Measurements from ENCODE around the gene ART3. TPM values are rescaled to one million over a fixed set of nuclear protein-coding genes. Genes with fewer than 3 reads are reported as not detected.
"Not testable (repeated sequence)": the region's sequence is repeated elsewhere in the genome, so short reads cannot be mapped to it uniquely, and the experiment has no call there.

ART3 gene
- total and polyA plus RNA-seq, 7 donors = 3.0 to 6.4 (median 5.1) TPM; not detected in 2

GRCh38 chr4:76035799-76036380 is 38.6 kb upstream of the ART3 start, which contains the start of gene CXCL11:
CXCL11 (minus strand) TSS chr4:76036070; CDS start chr4:76035987, 83 bp downstream.
- no peak for DNase-seq
- 44 to 68% methylated on average over 2 of the region's 2 CpGs for WGBS, 2 donors
- Histone ChIP-seq H3K9me3 (no peaks in the 10 kb centered on the region), H3K36me3 (no peaks in the 10 kb centered on the region), H3K27ac (no peak within 1 kb of the TSS), H3K27me3 (no peaks in the 10 kb centered on the region), H3K4me1 (no peaks in the 10 kb centered on the region), H3K4me3 (no peak within 1 kb of the TSS)
- no peak for TF ChIP-seq POLR2A (IDR thresholded peaks at IDR 0.05)
- no peak for TF ChIP-seq CTCF (IDR thresholded peaks at IDR 0.05)
- no peak for TF ChIP-seq POLR2AphosphoS5 (IDR thresholded peaks at IDR 0.05)
- no peak for TF ChIP-seq EP300 (IDR thresholded peaks at IDR 0.05)
- intact Hi-C loops (cut with DNase I) = no loop called here

- intact Hi-C loops (cut with DNase I) = no loop called here
- Histone ChIP-seq H3K4me1 (no peaks in the 10 kb centered on the region), H3K4me3 (no peak overlapping the region), H3K36me3 (no peaks in the 10 kb centered on the region), H3K27me3 (no peaks in the 10 kb centered on the region), H3K27ac (no peak overlapping the region), H3K9me3 (no peaks in the 10 kb centered on the region)
- TF ChIP-seq CTCF (IDR thresholded peaks at IDR 0.05) (no peak), POLR2AphosphoS5 (IDR thresholded peaks at IDR 0.05) (no peak), POLR2A (IDR thresholded peaks at IDR 0.05) (no peak), EP300 (IDR thresholded peaks at IDR 0.05) (no peak)
- 94 to 97% methylated on average over 3 of the region's 3 CpGs for WGBS, 2 donors
- DNase-seq = no peak
Measured at GRCh38 chr4:76036855-76037254, 37.7 kb upstream of the ART3 start.

GRCh38 chr4:76042241-76042998 is 32.1 kb upstream of the ART3 start:
- 83% methylated on average over 16 to 17 of the region's 18 CpGs for whole genome bisulfite sequencing, 2 donors

GRCh38 chr4:76043306-76043705 is 31.2 kb upstream of the ART3 start:
- H3K4me1 ChIP-seq; H3K9me3 ChIP-seq; H3K27me3 ChIP-seq; DNase-seq; intact Hi-C loops (cut with DNase I); H3K36me3 ChIP-seq; H3K27ac ChIP-seq; H3K4me3 ChIP-seq: not testable (repeated sequence)
- WGBS, 2 donors = 96 to 97% methylated on average over 16 to 18 of the region's 18 CpGs

More at GRCh38 chr4:76042241-76042998, 32.1 kb upstream of the ART3 start:
- H3K36me3 ChIP-seq; intact Hi-C loops (cut with DNase I); H3K27ac ChIP-seq; H3K4me3 ChIP-seq; DNase-seq; H3K9me3 ChIP-seq; H3K4me1 ChIP-seq; H3K27me3 ChIP-seq: not testable (repeated sequence)

- H3K27ac ChIP-seq; H3K4me3 ChIP-seq; intact Hi-C loops (cut with DNase I); H3K4me1 ChIP-seq; H3K27me3 ChIP-seq; H3K9me3 ChIP-seq; H3K36me3 ChIP-seq; DNase-seq: not testable (repeated sequence)
- 89 to 92% methylated on average over 4 of the region's 4 CpGs for WGBS, 2 donors
Measured at GRCh38 chr4:76044686-76045085, 29.8 kb upstream of the ART3 start.

- WGBS, 2 donors = 88 to 90% methylated on average over 17 of the region's 17 CpGs
- H3K27ac ChIP-seq; intact Hi-C loops (cut with DNase I); DNase-seq; H3K4me1 ChIP-seq; H3K4me3 ChIP-seq; H3K36me3 ChIP-seq; H3K27me3 ChIP-seq; H3K9me3 ChIP-seq: not testable (repeated sequence)
Measured at GRCh38 chr4:76049860-76050416, 24.6 kb upstream of the ART3 start.

- H3K9me3 ChIP-seq; H3K27ac ChIP-seq; H3K4me1 ChIP-seq; H3K4me3 ChIP-seq; DNase-seq; H3K36me3 ChIP-seq; intact Hi-C loops (cut with DNase I): not testable (repeated sequence)
- H3K27me3 ChIP-seq = peaks cover 0 to 13% (median 0%) of the 10 kb centered on the region in 3 donors
- WGBS, 2 donors = 84 to 94% methylated on average over 27 of the region's 27 CpGs
Measured at GRCh38 chr4:76050560-76051050, 23.9 kb upstream of the ART3 start.

All from sigmoid colon (tissue), 7 donors.